ENCODE measurements around the gene RASAL3. TPM values are rescaled to one million over a fixed set of nuclear protein-coding genes. Genes with fewer than 3 reads are reported as not detected.
"Not testable (repeated sequence)": the region's sequence is repeated elsewhere in the genome, so short reads cannot be mapped to it uniquely, and the experiment has no call there.

The RASAL3 gene
- total RNA-seq, 2 donors from 2014 or later, result 2.6 to 3.6 TPM

GRCh38 chr19:15476325-15476724 lies 12.0 kb upstream of the RASAL3 start:
- Histone ChIP-seq H3K9me3 (no peaks in the 10 kb centered on the region), H3K36me3 (replicated peaks in 1 of 2; ENCODE audit: insufficient read depth in 1 of 2, low read depth in 2 of 2) (no peaks in the 10 kb centered on the region), H3K4me3 (no peak overlapping the region), H3K27me3 (peaks cover 0 to 5% of the 10 kb centered on the region in 2 donors), H3K4me1 (peaks cover 6% of the 10 kb centered on the region), H3K27ac (no peak overlapping the region)
- ATAC-seq (no peak), DNase-seq (no peak)
- intact Hi-C loops (cut with DNase I), result no loop called here
- 60 to 96% methylated on average over 4 to 5 of the region's 5 CpGs for WGBS, 2 donors
- TF ChIP-seq POLR2A (IDR thresholded peaks at IDR 0.05), result no peak
- no peak for TF ChIP-seq CTCF (IDR thresholded peaks at IDR 0.05)

- 96 to 100% methylated on average over 1 to 10 of the region's 10 CpGs for WGBS, 2 donors
- intact Hi-C loops (cut with DNase I), result no loop called here
- no peaks in the 10 kb centered on the region for H3K9me3 ChIP-seq
- no peak for ATAC-seq
- no peak for DNase-seq
- no peak overlapping the region for H3K4me3 ChIP-seq
- H3K4me1 ChIP-seq, result peaks cover 6% of the 10 kb centered on the region
- no peak for TF ChIP-seq POLR2A (IDR thresholded peaks at IDR 0.05)
- H3K27me3 ChIP-seq, result peaks cover 0 to 5% of the 10 kb centered on the region in 2 donors
- no peak overlapping the region for H3K27ac ChIP-seq
- no peaks in the 10 kb centered on the region for H3K36me3 ChIP-seq (replicated peaks in 1 of 2; ENCODE audit: insufficient read depth in 1 of 2, low read depth in 2 of 2)
Observed at GRCh38 chr19:15475611-15476010, 11.3 kb upstream of the RASAL3 start.

GRCh38 chr19:15475169-15475568 lies 10.8 kb upstream of the RASAL3 start:
- 54 to 62% methylated on average over 4 of the region's 4 CpGs for WGBS, 2 donors
- no peak overlapping the region for H3K4me3 ChIP-seq
- intact Hi-C loops (cut with DNase I), result no loop called here
- no peaks in the 10 kb centered on the region for H3K36me3 ChIP-seq (replicated peaks in 1 of 2; ENCODE audit: insufficient read depth in 1 of 2, low read depth in 2 of 2)
- no peaks in the 10 kb centered on the region for H3K9me3 ChIP-seq
- TF ChIP-seq POLR2A (IDR thresholded peaks at IDR 0.05) (no peak), CTCF (IDR thresholded peaks at IDR 0.05) (no peak)
- ATAC-seq (no peak), DNase-seq (no peak)
- H3K27me3 ChIP-seq, result peaks cover 0 to 5% of the 10 kb centered on the region in 2 donors
- peaks cover 4% of the 10 kb centered on the region for H3K4me1 ChIP-seq
- H3K27ac ChIP-seq, result no peak overlapping the region

- H3K4me1 ChIP-seq; H3K4me3 ChIP-seq; intact Hi-C loops (cut with DNase I); H3K36me3 ChIP-seq (replicated peaks in 1 of 2; ENCODE audit: insufficient read depth in 1 of 2, low read depth in 2 of 2); ATAC-seq; H3K9me3 ChIP-seq; H3K27ac ChIP-seq; DNase-seq: not testable (repeated sequence)
- peaks cover 0 to 16% of the 10 kb centered on the region in 2 donors for H3K27me3 ChIP-seq
- WGBS, 2 donors, result 71 to 72% methylated on average over 4 of the region's 4 CpGs
Observed at GRCh38 chr19:15473821-15474220, 9.5 kb upstream of the RASAL3 start.

GRCh38 chr19:15471639-15472101 lies 7.3 kb upstream of the RASAL3 start:
- no peaks in the 10 kb centered on the region for H3K36me3 ChIP-seq (replicated peaks in 1 of 2; ENCODE audit: insufficient read depth in 1 of 2, low read depth in 2 of 2)
- H3K4me1 ChIP-seq, result peaks cover 8% of the 10 kb centered on the region
- intact Hi-C loops (cut with DNase I), result no loop called here
- 47 to 61% methylated on average over 17 to 31 of the region's 31 CpGs for WGBS, 2 donors
- no peak overlapping the region for H3K4me3 ChIP-seq
- H3K27me3 ChIP-seq, result peaks cover 0 to 19% of the 10 kb centered on the region in 2 donors
- DNase-seq (no peak), ATAC-seq (no peak)
- TF ChIP-seq POLR2A (IDR thresholded peaks at IDR 0.05) (no peak), CTCF (IDR thresholded peaks at IDR 0.05) (no peak)
- no peak overlapping the region for H3K27ac ChIP-seq
- H3K9me3 ChIP-seq, result no peaks in the 10 kb centered on the region
